ENCODE data around the gene TEX51.

The TEX51 gene

GRCh38 chr2:126946318-126947102 is 47.8 kb downstream of the TEX51 start:
- intact Hi-C loops (cut with DNase I): no loop called here
- DNase-seq: no peak

- DNase-seq: peak in 1 of 10 donors; percentile 35
- intact Hi-C loops (cut with DNase I): no loop called here
Measured at GRCh38 chr2:126947103-126947429, 48.4 kb downstream of the TEX51 start.

GRCh38 chr2:126949775-126950174 is 51.1 kb downstream of the TEX51 start:
- intact Hi-C loops (cut with DNase I): no loop called here

GRCh38 chr2:126950504-126950903 is 51.8 kb downstream of the TEX51 start:
- intact Hi-C loops (cut with DNase I): no loop called here
- no peak for DNase-seq

More at GRCh38 chr2:126949775-126950174, 51.1 kb downstream of the TEX51 start:
- peak in 1 of 10 donors; percentile 55 for DNase-seq
